GM18867 (cell line): ENCODE data around the gene FBN3.
"Not testable (repeated sequence)": the region's sequence is repeated elsewhere in the genome, so short reads cannot be mapped to it uniquely, and the experiment has no call there.

ENCODE experiments used
- ATAC-seq: cut with Tn5 transposase; IDR thresholded peaks from one replicate; pipeline ENCODE4 v1.9.1; 2021; ENCODE audit warnings: mild to moderate bottlenecking, moderate library complexity; ENCODE audit not compliant: unreplicated experiment

Gene FBN3

GRCh38 chr19:8149261-8150094 is at the start of gene FBN3:
FBN3 (minus strand) TSS chr19:8149592; CDS start chr19:8147480, 2,112 bp downstream.
- no peak for ATAC-seq

GRCh38 chr19:8196271-8196927 is 47.0 kb upstream of the FBN3 start:
- no peak for ATAC-seq

- ATAC-seq = no peak
Observed at GRCh38 chr19:8194528-8195267, 45.3 kb upstream of the FBN3 start.

GRCh38 chr19:8192221-8192820 is 42.9 kb upstream of the FBN3 start:
- ATAC-seq = no peak

GRCh38 chr19:8185343-8186068 is 36.1 kb upstream of the FBN3 start:
- no peak for ATAC-seq

- ATAC-seq = no peak
Observed at GRCh38 chr19:8184274-8184673, 34.9 kb upstream of the FBN3 start.

- ATAC-seq = no peak
Observed at GRCh38 chr19:8180018-8180417, 30.6 kb upstream of the FBN3 start.

GRCh38 chr19:8174706-8175105 is 25.3 kb upstream of the FBN3 start:
- no peak for ATAC-seq

GRCh38 chr19:8168537-8168936 is 19.1 kb upstream of the FBN3 start:
- ATAC-seq = no peak

GRCh38 chr19:8167985-8168384 is 18.6 kb upstream of the FBN3 start:
- ATAC-seq = no peak

- ATAC-seq = no peak
Observed at GRCh38 chr19:8163759-8164158, 14.4 kb upstream of the FBN3 start.

GRCh38 chr19:8161135-8161646 is 11.8 kb upstream of the FBN3 start:
- ATAC-seq = no peak

- ATAC-seq = not testable (repeated sequence)
Observed at GRCh38 chr19:8159322-8159721, 9.9 kb upstream of the FBN3 start.

- ATAC-seq = no peak
Observed at GRCh38 chr19:8158411-8159074, 9.2 kb upstream of the FBN3 start.

- no peak for ATAC-seq
Observed at GRCh38 chr19:8155318-8155717, 5.9 kb upstream of the FBN3 start.

GRCh38 chr19:8154014-8154413 is 4.6 kb upstream of the FBN3 start:
- ATAC-seq = not testable (repeated sequence)

- ATAC-seq = no peak
Observed at GRCh38 chr19:8151767-8152035, 2.3 kb upstream of the FBN3 start.

GRCh38 chr19:8150998-8151766 is 1.8 kb upstream of the FBN3 start:
- no peak for ATAC-seq

- ATAC-seq = no peak
Observed at GRCh38 chr19:8150178-8150865, 930 bp upstream of the FBN3 start.
